ENCODE results near the gene TNPO2. TPM values are rescaled to one million over a fixed set of nuclear protein-coding genes. Genes with fewer than 3 reads are reported as not detected.

TNPO2 gene
- total and polyA plus RNA-seq, 2 of the 13 experiments (the other 11 are each of a cell fraction or from before 2014, with no cell fraction given): 31.7 to 61.0 TPM

- TF ChIP-seq NFIB (CRISPR knock-in tag; IDR thresholded peaks at IDR 0.05; ENCODE audit: borderline replicate concordance) (no peak), REL (CRISPR knock-in tag; conservative IDR thresholded peaks at IDR 0.05) (0 out of 2 replicates have a peak, but pooled peaks have one; percentile 20), ARNTL (CRISPR knock-in tag; IDR thresholded peaks at IDR 0.05) (0 out of 2 replicates have a peak, but pooled peaks have one; percentile 5), ZNF24 (IDR thresholded peaks at IDR 0.05) (no peak), SRF (IDR thresholded peaks at IDR 0.05; ENCODE audit: low read depth, low read length) (peak; percentile 41; the same call in 1 of the 2 replicates), ZNF737 (CRISPR knock-in tag; IDR thresholded peaks at IDR 0.05; ENCODE audit: borderline replicate concordance) (no peak), ZNF691 (CRISPR knock-in tag; IDR thresholded peaks at IDR 0.05; ENCODE audit: borderline replicate concordance, low read depth) (no peak), MTERF4 (CRISPR knock-in tag; IDR thresholded peaks at IDR 0.05) (no peak), PHF8 (CRISPR knock-in tag; IDR thresholded peaks at IDR 0.05) (no peak), SMYD3 (CRISPR knock-in tag; IDR thresholded peaks at IDR 0.05) (no peak), RELA (CRISPR knock-in tag; IDR thresholded peaks at IDR 0.05) (no peak), ZNF574 (CRISPR knock-in tag; IDR thresholded peaks at IDR 0.05) (peak; percentile 38; the same call in 1 of the 2 replicates), ZNF83 (CRISPR knock-in tag; IDR thresholded peaks at IDR 0.05; ENCODE audit: borderline replicate concordance) (no peak), ZNF605 (CRISPR knock-in tag; IDR thresholded peaks at IDR 0.05) (no peak), SATB2 (CRISPR knock-in tag; IDR thresholded peaks at IDR 0.05) (no peak), SMARCC2 (IDR thresholded peaks at IDR 0.05) (no peak), ZNF354B (CRISPR knock-in tag; IDR thresholded peaks at IDR 0.05) (no peak), ZNF331 (CRISPR knock-in tag; IDR thresholded peaks at IDR 0.05) (0 out of 2 replicates have a peak, but pooled peaks have one; percentile 28), ZNF562 (CRISPR knock-in tag; IDR thresholded peaks at IDR 0.05; ENCODE audit: borderline replicate concordance) (no peak), ZNF382 (CRISPR knock-in tag; IDR thresholded peaks at IDR 0.05; ENCODE audit: borderline replicate concordance) (no peak), ZBTB43 (CRISPR knock-in tag; conservative IDR thresholded peaks at IDR 0.05) (0 out of 2 replicates have a peak, but pooled peaks have one; percentile 7), TERF1 (CRISPR knock-in tag; IDR thresholded peaks at IDR 0.05) (no peak)
Measured at GRCh38 chr19:12733369-12734214, 9.9 kb upstream of the TNPO2 start (continued).
